ENCODE data around the gene LCN9. TPM values are rescaled to one million over a fixed set of nuclear protein-coding genes. Genes with fewer than 3 reads are reported as not detected.

LCN9 gene
- total and polyA plus RNA-seq, 12 donors, result not detected

DNA sequence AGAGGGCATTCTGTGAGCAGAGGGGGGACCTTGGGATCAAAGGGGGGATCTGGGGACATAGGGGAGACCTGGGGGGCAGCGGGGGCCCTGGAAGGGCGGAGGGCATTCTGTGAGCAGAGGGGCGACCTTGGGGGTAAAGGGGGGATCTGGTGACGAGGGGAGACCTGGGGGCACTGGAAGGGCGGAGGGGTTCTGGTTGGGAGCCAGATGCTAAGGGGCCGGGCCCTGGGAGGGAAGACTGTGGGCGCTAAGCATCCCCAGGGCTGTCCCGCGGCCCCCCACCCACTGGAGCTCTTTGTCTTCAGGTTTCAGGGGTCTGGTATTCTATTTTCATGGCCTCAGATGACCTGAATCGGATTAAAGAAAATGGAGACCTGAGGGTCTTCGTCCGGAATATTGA lies 748 bp downstream of the LCN9 start:
- ATAC-seq (no peak), DNase-seq (no peak)
- intact Hi-C loops (cut with DNase I), result no loop called here
- 88 to 91% methylated on average over 12 of the region's 12 CpGs for WGBS, 2 donors
- H3K36me3 ChIP-seq, result no peaks in the 10 kb centered on the region
- H3K4me1 ChIP-seq, result no peaks in the 10 kb centered on the region
- H3K27ac ChIP-seq, result no peak overlapping the region
- H3K27me3 ChIP-seq, result peaks cover 0 to 40% (median 21%) of the 10 kb centered on the region in 7 donors
- H3K4me3 ChIP-seq, result no peak overlapping the region
- no peaks in the 10 kb centered on the region for H3K9me3 ChIP-seq
- TF ChIP-seq, protein P1, sequence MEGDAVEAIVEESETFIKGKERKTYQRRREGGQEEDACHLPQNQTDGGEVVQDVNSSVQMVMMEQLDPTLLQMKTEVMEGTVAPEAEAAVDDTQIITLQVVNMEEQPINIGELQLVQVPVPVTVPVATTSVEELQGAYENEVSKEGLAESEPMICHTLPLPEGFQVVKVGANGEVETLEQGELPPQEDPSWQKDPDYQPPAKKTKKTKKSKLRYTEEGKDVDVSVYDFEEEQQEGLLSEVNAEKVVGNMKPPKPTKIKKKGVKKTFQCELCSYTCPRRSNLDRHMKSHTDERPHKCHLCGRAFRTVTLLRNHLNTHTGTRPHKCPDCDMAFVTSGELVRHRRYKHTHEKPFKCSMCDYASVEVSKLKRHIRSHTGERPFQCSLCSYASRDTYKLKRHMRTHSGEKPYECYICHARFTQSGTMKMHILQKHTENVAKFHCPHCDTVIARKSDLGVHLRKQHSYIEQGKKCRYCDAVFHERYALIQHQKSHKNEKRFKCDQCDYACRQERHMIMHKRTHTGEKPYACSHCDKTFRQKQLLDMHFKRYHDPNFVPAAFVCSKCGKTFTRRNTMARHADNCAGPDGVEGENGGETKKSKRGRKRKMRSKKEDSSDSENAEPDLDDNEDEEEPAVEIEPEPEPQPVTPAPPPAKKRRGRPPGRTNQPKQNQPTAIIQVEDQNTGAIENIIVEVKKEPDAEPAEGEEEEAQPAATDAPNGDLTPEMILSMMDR (IDR thresholded peaks at IDR 0.05), result no peak

DNA sequence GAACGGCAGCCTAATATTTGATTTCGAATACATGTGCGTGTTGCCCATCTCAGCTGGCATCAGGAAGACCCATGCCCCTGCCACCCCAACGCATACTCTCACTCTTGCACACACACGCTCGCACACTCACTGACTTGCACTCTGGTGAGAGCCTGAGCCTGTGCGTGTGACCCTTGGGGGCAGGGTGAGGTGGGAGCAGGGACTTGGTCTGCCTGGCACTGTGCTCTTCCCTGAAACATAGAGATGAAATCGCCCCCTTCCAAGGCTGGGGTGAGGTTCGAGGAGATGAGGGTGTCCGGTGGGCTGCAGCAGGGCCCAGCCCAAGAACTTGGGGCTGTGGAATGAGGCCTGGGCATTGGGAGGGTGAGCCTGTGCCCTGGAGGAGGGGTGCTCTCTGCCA lies 1.2 kb downstream of the LCN9 start:
- no peaks in the 10 kb centered on the region for H3K9me3 ChIP-seq
- intact Hi-C loops (cut with DNase I), result no loop called here
- H3K4me3 ChIP-seq, result no peak overlapping the region
- ATAC-seq (no peak), DNase-seq (no peak)
- no peak overlapping the region for H3K27ac ChIP-seq
- H3K27me3 ChIP-seq, result peaks cover 0 to 40% (median 21%) of the 10 kb centered on the region in 7 donors
- no peaks in the 10 kb centered on the region for H3K4me1 ChIP-seq
- no peaks in the 10 kb centered on the region for H3K36me3 ChIP-seq
- 86 to 89% methylated on average over 10 of the region's 10 CpGs for WGBS, 2 donors
- TF ChIP-seq, protein P1 (IDR thresholded peaks at IDR 0.05), result no peak

DNA sequence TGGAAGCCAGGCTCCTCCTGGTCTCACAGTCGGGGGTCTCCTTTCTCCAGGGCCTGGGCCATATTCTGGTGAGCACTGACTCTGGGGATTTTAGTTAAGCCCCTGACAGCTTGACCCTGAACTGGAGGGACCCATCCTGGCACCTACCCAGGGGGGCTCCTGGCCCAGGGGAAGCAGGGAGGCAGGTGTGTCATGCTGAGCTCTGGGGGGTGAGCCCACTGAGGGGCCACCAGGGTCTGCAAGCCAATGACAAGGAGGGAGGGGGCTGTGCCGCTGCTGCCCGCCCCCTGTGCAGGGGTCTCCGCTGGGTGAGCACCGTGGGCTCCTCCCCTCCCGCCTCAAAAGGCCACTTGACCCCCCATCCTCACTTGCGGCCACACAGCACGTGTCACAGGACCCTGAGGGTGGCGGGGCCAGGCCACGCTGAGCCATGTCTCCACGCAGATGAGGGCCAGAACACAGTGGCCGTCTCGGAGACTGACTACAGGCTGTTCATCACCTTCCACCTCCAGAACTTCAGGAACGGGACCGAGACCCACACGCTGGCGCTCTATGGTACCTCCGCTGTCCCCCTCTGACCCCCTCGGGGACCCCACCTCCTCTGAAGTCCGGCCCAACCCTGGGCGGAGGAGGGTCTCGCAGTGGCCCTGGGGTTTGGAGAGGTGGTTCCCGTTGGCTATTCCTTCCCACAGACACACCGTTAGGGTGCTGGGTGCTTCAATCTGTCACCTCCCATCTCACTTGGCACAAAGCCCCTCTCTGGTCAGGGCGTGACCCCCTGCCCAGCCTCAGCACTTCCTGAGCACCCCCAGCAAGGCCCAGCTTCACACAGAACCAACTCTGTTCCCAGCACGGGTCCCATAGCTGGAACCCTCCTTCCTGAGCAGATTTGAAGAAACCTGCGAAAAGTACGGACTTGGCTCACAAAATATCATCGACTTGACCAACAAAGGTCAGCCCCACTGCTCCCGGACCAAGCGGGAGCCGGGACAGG lies 2.0 kb downstream of the LCN9 start:
- Histone ChIP-seq H3K27ac (no peak overlapping the region), H3K4me1 (no peaks in the 10 kb centered on the region), H3K4me3 (no peak overlapping the region), H3K9me3 (no peaks in the 10 kb centered on the region), H3K27me3 (peaks cover 0 to 37% (median 19%) of the 10 kb centered on the region in 7 donors), H3K36me3 (no peaks in the 10 kb centered on the region)
- TF ChIP-seq, protein P1 (IDR thresholded peaks at IDR 0.05), result no peak
- intact Hi-C loops (cut with DNase I), result no loop called here
- DNase-seq (no peak), ATAC-seq (no peak)
- 81 to 84% methylated on average over 32 of the region's 32 CpGs for WGBS, 2 donors

DNA sequence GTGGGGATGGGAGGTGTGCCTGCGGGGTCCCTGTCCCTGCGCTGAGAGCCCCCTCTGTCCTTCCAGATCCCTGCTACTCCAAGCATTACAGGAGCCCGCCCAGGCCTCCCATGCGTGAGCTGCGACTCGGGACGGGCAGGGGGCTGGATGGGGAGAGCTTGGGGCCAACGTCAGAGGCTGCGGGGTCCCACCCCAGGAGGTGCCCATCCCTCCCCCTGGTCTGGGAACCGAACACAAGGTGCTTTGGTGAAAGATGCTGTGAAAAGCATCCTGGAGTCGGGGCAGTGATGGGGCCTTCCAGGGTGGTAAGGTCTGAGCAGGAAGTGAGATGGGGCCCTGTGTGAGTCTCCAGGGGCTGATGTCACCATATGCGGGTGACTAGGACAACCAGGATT lies 2.7 kb downstream of the LCN9 start:
- DNase-seq, result no peak
- 79 to 80% methylated on average over 12 of the region's 12 CpGs for WGBS, 2 donors
- peaks cover 0 to 36% (median 19%) of the 10 kb centered on the region in 7 donors for H3K27me3 ChIP-seq
- ATAC-seq, result no peak
- no peak overlapping the region for H3K27ac ChIP-seq
- H3K4me1 ChIP-seq, result no peaks in the 10 kb centered on the region
- no peak overlapping the region for H3K4me3 ChIP-seq
- TF ChIP-seq, protein P1 (IDR thresholded peaks at IDR 0.05), result no peak
- no peaks in the 10 kb centered on the region for H3K36me3 ChIP-seq
- intact Hi-C loops (cut with DNase I), result no loop called here
- H3K9me3 ChIP-seq, result no peaks in the 10 kb centered on the region

Measured in heart right ventricle (tissue), 16 donors.